ENCODE results near the gene ENKD1.
A peak's percentile ranks its signal among the peaks of the same experiment; 100 is the strongest.

The ENKD1 gene

GRCh38 chr16:67678354-67679023 is 11.9 kb upstream of the ENKD1 start:
- DNase-seq = no peak

- no peak for DNase-seq
Measured at GRCh38 chr16:67677712-67678111, 11.2 kb upstream of the ENKD1 start.

- no peak for DNase-seq
Measured at GRCh38 chr16:67676939-67677338, 10.4 kb upstream of the ENKD1 start.

GRCh38 chr16:67676516-67676915 is 10.0 kb upstream of the ENKD1 start:
- no peak for DNase-seq

GRCh38 chr16:67675999-67676398 is 9.4 kb upstream of the ENKD1 start:
- DNase-seq = no peak

GRCh38 chr16:67675579-67675935 is 9.0 kb upstream of the ENKD1 start:
- DNase-seq = no peak

GRCh38 chr16:67674851-67675578 is 8.5 kb upstream of the ENKD1 start:
- DNase-seq = no peak

GRCh38 chr16:67673712-67674580 is 7.4 kb upstream of the ENKD1 start:
- DNase-seq = no peak

- DNase-seq = no peak
Measured at GRCh38 chr16:67672739-67673662, 6.5 kb upstream of the ENKD1 start.

GRCh38 chr16:67672306-67672705 is 5.8 kb upstream of the ENKD1 start:
- no peak for DNase-seq

GRCh38 chr16:67669499-67670101 is 3.0 kb upstream of the ENKD1 start:
- no peak for DNase-seq

- no peak for DNase-seq
Measured at GRCh38 chr16:67668495-67669157, 2.1 kb upstream of the ENKD1 start.

GRCh38 chr16:67667817-67668494 is 1.4 kb upstream of the ENKD1 start:
- DNase-seq = peak; percentile 79

- no peak for DNase-seq
Measured at GRCh38 chr16:67667453-67667816, 885 bp upstream of the ENKD1 start.

- DNase-seq = no peak
Measured at GRCh38 chr16:67666032-67666551, 458 bp downstream of the ENKD1 start.

- DNase-seq = no peak
Measured at GRCh38 chr16:67665598-67665997, 952 bp downstream of the ENKD1 start.

GRCh38 chr16:67664871-67665270 is 1.7 kb downstream of the ENKD1 start:
- no peak for DNase-seq

GRCh38 chr16:67664258-67664657 is 2.3 kb downstream of the ENKD1 start:
- DNase-seq = no peak

GRCh38 chr16:67663877-67664222 is 2.7 kb downstream of the ENKD1 start:
- no peak for DNase-seq

- no peak for DNase-seq
Measured at GRCh38 chr16:67663151-67663876, 3.2 kb downstream of the ENKD1 start.

Measured in activated gamma-delta T cell treated with Interleukin-2 at 50 U/mL for 16 hours (primary cell).